Prostate gland (tissue), 2 donors: Measurements from ENCODE around the gene GNLY.

Experiments used
- POLR2AphosphoS5 ChIP-seq: sonication (generic); formaldehyde crosslinking; IDR thresholded peaks from one replicate; pipeline ENCODE4 v1.6.1; 2017; ENCODE audit warnings: antibody characterized with exemption
- TF ChIP-seq, protein P1 (sequence below), 4 experiments: fragments of 200-600 bp in 2 of 4; fragments of 450-650 bp in 2 of 4; sonication (generic) in 2 of 4; IDR thresholded peaks; 1 replicate in 3 of 4; 2 replicates in 1 of 4; pipeline ENCODE4 v1.5.1; 2016 to 2019; ENCODE audit warnings: antibody characterized with exemption in 4 of 4, mild to moderate bottlenecking in 2 of 4, moderate library complexity in 2 of 4

DNA sequence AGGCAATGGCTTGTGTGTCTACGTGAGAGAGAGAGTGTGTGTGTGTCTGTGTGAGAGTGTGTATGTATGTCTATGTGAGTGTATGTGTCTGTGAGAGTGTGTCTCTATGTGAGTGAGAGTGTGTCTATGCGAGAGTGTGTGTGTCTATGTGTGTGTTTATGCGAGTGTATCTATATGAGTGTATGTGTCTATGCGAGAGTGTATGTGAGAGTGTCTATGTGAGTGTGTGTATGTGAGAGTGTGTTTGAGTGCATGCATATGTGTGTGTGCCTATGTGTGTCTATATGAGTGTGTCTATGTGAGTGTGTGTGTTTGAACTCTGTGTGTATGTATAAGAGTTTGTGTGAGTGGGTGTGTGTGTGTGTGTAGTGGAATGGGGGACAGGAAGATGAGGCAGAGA, 9.8 kb upstream of the GNLY start:
- TF ChIP-seq, protein P1, sequence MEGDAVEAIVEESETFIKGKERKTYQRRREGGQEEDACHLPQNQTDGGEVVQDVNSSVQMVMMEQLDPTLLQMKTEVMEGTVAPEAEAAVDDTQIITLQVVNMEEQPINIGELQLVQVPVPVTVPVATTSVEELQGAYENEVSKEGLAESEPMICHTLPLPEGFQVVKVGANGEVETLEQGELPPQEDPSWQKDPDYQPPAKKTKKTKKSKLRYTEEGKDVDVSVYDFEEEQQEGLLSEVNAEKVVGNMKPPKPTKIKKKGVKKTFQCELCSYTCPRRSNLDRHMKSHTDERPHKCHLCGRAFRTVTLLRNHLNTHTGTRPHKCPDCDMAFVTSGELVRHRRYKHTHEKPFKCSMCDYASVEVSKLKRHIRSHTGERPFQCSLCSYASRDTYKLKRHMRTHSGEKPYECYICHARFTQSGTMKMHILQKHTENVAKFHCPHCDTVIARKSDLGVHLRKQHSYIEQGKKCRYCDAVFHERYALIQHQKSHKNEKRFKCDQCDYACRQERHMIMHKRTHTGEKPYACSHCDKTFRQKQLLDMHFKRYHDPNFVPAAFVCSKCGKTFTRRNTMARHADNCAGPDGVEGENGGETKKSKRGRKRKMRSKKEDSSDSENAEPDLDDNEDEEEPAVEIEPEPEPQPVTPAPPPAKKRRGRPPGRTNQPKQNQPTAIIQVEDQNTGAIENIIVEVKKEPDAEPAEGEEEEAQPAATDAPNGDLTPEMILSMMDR (IDR thresholded peaks at IDR 0.05), result no peak
- no peak for TF ChIP-seq POLR2AphosphoS5
